Stimulated activated naive CD4-positive, alpha-beta T cell treated with Interleukin-2 at 50 U/mL for 16 hours (primary cell): ENCODE results near the gene PSEN1.

Source experiments
- DNase-seq: peaks from one replicate; lab custom pipeline; 2025; lab: John Stamatoyannopoulos, UW

Gene PSEN1

GRCh38 chr14:73254247-73255004 is 118.1 kb downstream of the PSEN1 start:
- no peak for DNase-seq

DNA sequence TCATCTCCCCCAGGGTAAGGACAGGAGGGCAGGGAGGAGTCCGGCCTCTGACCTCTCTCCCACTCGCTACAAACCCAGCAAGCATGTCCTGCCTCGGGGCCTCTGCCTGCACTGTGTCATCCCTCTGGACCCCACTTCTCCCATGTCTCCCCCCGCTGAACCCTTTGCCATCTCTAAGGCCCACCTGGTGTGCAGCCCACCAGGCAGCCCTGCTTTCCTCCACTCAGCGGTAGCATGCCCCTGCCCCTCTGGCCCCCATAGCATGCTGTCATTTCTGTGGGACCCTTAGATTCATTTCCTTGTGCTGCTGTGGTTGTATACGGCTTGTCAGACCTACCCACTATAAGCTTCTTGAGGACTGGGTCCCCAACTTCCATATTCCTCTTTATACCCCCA is 118.7 kb downstream of the PSEN1 start:
- DNase-seq = no peak

- DNase-seq = no peak
Measured at GRCh38 chr14:73255693-73256225, 119.5 kb downstream of the PSEN1 start.

GRCh38 chr14:73258076-73258475 is 121.8 kb downstream of the PSEN1 start:
- no peak for DNase-seq

GRCh38 chr14:73258845-73259611 is 122.7 kb downstream of the PSEN1 start:
- DNase-seq = no peak

- no peak for DNase-seq
Measured at GRCh38 chr14:73259837-73260236, 123.5 kb downstream of the PSEN1 start.

GRCh38 chr14:73260574-73260973 is 124.3 kb downstream of the PSEN1 start:
- no peak for DNase-seq

DNA sequence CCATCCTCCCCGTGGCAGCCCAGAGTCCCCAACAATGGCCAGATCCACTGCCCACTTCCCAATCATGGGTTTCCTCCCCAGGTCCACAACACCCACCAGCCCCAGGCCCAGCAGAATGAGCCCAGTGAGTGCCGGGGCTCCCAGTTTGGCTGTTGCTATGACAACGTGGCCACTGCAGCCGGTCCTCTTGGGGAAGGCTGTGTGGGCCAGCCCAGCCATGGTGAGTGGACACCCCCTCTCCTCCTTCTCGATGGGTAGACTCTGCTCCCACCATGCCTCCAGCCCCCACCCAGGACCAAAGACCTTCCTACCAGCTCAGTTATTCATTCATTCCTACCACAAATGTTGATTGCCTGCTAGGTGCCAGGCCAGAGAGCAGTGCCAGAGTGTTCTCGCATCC is 124.8 kb downstream of the PSEN1 start:
- no peak for DNase-seq

DNA sequence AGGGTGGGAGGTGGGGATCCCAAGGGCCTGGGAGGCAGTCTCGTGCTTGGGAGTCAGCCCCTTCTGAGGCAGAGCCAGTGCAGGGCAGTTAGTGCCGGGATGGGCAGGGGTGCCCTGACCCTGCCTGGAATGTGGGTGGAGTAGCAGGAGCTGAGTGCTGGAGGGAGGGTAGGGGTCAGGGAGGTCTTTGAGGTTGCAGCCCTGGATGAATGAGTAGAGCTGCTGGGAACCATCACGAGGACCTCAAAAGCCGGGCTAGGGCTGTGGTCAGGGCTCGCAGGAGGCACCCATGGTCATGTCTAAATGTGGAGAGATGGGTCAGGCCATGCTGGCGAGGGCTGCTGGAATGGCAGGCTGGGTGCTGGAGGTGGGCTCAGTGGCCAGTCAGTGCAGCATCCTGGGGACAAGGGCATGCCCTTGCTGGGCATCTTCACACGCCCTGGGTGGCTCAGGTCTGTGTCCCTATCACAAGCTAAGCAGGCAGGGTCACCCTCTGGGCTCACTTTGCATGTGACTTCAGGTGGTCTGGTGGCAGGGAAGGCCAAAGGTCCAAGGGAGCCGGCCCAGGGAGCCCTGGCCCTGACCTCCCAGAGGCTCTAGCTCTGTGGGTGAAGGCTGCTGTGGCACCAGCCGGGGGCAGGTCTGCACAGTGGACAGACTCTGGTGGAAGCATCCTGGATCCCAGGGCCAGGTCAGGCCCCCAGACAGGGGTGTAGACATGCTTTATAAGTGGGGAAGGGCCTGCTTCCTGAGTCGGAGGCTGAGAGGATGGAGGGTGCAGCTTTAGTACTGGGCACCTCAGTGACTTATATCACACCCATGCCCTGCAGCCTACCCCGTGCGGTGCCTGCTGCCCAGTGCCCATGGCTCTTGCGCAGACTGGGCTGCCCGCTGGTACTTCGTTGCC is 125.5 kb downstream of the PSEN1 start:
- no peak for DNase-seq

GRCh38 chr14:73262427-73263183 is 126.3 kb downstream of the PSEN1 start:
- no peak for DNase-seq

DNA sequence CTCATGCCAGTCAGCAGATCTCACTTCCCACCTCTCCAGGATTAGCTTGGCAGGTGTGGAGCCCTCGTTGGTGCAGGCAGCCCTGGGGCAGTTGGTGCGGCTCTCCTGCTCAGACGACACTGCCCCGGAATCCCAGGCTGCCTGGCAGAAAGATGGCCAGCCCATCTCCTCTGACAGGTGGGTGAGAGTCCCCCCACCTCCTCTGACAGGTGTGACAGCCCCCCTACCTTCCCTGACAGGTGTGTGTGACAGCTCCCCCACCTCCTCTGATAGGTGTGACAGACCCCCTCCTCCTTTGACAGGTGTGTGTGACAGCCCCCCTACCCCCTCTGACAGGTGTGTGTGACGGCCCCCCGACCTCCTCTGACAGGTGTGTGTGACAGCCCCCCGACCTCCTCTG is 127.3 kb downstream of the PSEN1 start:
- no peak for DNase-seq

DNA sequence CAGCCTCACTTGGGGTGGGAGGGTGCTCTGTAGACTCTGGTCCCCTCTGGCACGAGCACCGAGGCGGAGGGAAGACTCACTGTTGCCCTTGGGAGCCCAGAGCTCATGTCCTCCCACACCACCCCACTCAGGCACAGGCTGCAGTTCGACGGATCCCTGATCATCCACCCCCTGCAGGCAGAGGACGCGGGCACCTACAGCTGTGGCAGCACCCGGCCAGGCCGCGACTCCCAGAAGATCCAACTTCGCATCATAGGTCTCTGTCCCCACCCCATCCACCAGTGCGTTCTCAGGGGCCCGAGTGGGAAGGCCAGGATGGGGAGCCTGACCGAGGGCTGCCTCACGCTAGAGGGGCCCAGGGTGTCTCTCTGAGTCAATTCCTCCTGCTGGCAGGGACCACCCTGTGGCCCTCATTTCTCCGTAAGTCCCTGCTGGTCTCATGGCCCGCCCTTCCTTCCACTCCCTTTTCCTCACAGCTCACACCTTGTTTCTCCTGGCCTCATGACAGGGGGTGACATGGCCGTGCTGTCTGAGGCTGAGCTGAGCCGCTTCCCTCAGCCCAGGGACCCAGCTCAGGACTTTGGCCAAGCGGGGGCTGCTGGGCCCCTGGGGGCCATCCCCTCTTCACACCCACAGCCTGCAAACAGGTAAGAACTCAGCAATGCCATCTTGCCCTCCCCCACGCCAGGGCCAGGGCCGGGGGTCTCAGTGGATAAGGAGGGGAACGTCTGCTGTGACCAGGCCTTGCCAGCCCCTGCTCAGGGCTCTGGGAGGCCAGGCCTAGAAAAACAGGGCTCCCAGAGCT is 128.0 kb downstream of the PSEN1 start:
- no peak for DNase-seq

- DNase-seq = no peak
Measured at GRCh38 chr14:73264885-73265720, 128.8 kb downstream of the PSEN1 start.

- DNase-seq = no peak
Measured at GRCh38 chr14:73265721-73266046, 129.4 kb downstream of the PSEN1 start.

- DNase-seq = no peak
Measured at GRCh38 chr14:73266317-73266716, 130.0 kb downstream of the PSEN1 start.

DNA sequence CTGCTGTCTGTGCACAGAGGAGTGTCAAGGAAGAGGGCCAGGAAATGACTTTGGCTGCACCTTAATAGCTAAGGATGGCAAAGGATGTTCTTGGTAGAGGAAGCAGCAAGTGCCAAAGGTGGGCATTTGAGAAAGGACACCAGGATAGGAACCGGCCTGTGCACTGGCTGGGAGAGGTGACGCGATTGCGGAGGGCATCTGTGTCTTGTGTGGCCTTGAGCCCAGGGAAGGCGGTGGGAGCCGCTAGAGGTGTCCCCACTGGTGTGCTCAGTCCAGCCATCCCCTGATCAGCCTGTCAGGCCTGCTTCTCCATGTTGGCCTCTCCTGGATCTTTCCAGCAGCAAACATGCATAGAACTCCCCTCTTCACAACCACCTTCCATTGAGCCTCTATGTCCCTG is 131.2 kb downstream of the PSEN1 start:
- no peak for DNase-seq

- no peak for DNase-seq
Measured at GRCh38 chr14:73269729-73270531, 133.6 kb downstream of the PSEN1 start.

- no peak for DNase-seq
Measured at GRCh38 chr14:73272393-73272792, 136.1 kb downstream of the PSEN1 start.
